Measurements from ENCODE around the gene LBX1.
A peak's percentile ranks its signal among the peaks of the same experiment; 100 is the strongest.

The LBX1 gene

DNA sequence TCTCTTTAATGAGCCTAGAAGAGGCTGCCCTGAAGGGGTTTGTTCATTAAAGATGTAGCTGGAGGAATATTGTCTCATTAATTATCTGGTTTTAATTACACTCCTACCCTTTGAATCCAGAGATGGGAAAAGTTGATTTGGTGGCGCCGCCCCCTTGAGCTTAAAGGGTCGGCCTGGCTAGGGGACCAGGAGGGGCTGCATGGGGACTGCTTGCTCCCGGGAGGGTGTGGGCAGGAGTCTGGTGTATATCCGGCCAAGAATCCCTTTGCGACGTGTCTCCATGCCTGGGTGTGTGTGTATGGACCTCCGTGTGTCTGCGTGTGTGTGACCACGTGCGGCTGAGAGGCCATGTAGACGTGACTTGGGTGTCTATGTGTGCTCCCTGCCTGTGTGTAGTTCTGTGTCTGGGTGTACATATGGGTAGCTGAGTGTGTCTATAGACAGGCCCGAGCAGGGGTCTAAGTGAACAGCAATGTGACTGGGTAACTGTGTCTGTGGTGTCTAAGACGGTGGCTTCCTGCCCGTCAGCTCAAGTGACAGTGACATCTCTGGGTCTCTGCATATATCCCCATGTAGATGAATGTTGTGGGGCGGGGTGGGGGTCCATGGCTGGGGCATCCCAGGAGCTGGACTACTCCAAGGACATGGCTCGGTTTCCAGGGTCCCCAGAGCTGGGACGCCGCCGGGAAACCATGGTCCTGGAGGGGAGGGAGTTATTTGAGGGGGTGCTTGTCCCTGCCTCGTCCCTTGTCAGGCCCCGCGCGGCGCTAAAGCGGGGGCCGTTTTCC, 10.7 kb downstream of the LBX1 start:
- no peak for TF ChIP-seq CTCF (IDR thresholded peaks at IDR 0.05; ENCODE audit: control insufficient read depth, insufficient read depth, low read depth, low read length, missing control alignments)
- no peak overlapping the region for H3K4me3 ChIP-seq (ENCODE audit: control insufficient read depth, low read depth, low read length)

DNA sequence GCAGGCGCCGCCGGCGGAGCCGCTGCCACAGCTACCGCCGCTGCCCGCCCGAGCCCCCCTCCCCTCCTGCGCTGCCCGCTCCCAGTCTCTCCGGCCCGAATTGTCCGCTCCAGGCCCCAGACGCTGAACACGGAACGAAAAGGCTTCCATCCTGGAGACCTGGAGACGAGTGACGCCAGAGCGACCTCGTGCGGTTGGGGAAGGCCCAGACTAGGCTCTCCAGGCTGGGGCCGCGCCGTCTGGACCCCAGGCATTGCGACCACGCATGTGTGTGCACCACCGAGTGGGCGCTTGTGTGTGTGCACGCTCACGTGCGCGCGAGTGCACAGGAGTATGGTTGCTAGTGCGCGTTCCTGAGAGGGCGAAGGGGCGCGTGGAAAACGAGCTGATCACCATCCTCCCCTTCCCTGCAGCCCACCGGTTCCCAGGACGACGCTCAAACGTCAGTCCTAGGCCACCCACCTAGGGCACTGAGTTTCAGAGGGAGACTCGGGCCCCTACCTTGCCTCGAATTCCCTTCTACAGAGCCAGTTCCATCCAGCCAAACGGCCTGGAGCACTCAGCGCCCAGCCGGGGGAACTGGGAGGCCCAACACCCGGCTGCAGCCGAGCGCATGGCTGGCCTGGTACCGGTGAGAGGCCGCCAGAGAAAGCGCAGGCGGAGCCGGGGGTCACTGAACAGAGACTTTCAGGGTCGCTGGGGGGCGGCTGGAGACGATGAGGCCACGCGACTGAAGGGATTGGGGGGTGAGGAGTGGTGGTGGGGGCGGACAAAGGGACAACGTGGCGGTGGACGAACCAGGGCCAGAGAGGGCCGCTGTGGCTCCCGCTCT, 11.6 kb downstream of the LBX1 start:
- no peak for DNase-seq (ENCODE audit: low read depth)
- no peak overlapping the region for H3K4me3 ChIP-seq (ENCODE audit: control insufficient read depth, low read depth, low read length)

More for the DNA sequence above, 10.7 kb downstream of the LBX1 start:
- no peak for DNase-seq (ENCODE audit: low read depth)

DNA sequence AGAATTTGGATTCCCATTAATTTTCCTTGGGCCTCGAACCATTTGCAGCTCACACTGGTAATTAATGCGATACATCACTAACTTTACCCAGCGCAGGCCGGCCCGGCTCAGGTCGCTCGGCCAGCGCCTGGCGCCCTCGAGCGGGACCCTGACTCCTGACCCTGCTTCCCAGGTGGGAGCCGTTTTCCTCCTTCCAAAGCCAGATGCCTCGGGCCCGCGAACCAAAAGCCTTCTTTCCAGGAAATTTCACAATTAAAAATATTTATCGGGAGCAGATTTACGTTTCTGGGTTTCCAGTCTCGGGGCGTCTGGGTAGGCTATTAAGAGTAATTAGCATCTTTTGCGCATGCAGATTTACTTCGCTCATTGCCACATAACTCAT, 12.2 kb downstream of the LBX1 start:
- no peak overlapping the region for H3K4me3 ChIP-seq (ENCODE audit: control insufficient read depth, low read depth, low read length)
- DNase-seq (ENCODE audit: low read depth), result no peak
- TF ChIP-seq CTCF (IDR thresholded peaks at IDR 0.05; ENCODE audit: control insufficient read depth, insufficient read depth, low read depth, low read length, missing control alignments), result no peak

More for the DNA sequence above, 11.6 kb downstream of the LBX1 start:
- peak; percentile 29 for TF ChIP-seq CTCF (IDR thresholded peaks at IDR 0.05; ENCODE audit: control insufficient read depth, insufficient read depth, low read depth, low read length, missing control alignments)

DNA sequence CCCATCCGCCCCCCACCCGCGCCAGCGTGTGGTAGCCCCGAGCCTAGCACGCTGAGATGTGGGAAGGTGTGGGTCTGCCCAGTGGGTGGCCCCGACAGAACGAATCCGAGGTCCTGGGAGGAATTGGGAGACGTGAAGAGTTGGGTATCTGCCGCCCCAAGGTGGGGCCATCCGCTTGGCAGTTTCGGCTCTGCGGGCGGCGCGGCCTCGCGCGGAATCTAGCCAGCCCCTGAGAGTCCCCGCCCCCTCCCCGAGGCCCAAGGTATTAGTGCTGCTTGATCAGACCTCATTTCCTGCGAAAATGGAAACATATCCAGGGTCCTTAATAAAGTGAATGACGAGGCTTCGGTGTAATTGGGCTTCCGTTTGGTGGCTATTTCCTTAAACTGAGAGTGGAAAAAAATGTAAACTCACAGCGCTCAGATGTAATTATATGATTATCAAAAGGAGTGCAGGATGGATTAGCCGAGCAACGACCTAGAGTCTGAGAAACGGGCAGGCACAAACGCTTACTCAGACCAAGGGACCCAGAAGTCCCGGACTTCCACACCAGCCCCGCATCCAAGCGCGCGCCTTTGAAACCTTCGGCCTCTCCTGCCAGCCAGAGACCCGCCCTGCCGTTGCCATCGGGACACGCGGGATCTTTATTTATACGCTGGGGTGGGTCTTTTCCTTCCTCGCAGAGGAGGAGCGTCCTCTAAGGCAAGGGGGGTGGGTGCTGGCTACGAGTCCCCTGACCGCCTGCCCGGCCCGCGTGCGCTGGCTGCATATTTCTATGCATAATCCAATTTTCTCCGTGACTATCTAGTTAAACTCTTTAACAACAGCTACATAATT, 12.8 kb downstream of the LBX1 start:
- no peak for TF ChIP-seq CTCF (IDR thresholded peaks at IDR 0.05; ENCODE audit: control insufficient read depth, insufficient read depth, low read depth, low read length, missing control alignments)
- H3K4me3 ChIP-seq (ENCODE audit: control insufficient read depth, low read depth, low read length), result no peak overlapping the region
- DNase-seq (ENCODE audit: low read depth), result no peak

DNA sequence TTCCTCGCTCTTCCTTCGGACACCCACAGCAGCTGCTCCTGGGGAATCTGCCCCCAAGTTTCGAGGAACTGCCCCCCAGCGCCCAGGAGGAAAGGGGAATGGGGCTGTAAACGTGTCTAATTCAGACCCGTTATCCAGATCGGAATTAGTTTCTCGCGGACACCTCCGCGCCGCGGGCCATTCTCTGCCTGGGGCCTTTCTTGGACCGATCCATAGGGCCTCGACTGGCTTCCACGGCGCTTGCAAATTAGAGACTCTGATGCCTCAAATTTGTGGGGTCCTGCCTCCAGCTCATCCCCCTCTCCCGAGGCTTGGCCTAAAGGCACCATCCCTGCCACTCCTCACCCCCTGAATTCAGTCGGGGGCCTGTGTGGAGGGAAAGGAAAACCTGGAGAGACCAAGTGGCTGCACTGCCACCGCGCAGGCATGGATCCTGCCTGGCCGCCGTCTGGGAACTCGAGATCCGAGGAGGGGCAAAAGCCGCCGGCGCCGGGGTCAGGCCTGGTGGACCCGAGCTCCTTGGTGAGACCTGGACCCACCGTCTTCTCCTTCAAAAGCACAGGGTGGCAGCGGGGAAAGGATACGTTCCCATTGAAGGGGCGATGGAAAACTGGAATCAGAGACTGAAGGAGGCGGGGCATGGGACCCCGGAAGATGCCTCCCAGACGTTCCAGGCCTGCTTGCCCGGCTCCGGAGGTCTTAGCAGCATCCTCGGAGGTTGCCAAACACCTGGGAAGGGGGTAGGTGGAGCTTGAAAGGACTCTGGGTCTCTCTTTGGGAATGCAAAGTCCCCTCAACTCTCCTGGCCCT, 13.7 kb downstream of the LBX1 start:
- no peak for DNase-seq (ENCODE audit: low read depth)
- no peak for TF ChIP-seq CTCF (IDR thresholded peaks at IDR 0.05; ENCODE audit: control insufficient read depth, insufficient read depth, low read depth, low read length, missing control alignments)
- no peak overlapping the region for H3K4me3 ChIP-seq (ENCODE audit: control insufficient read depth, low read depth, low read length)

Measured in AG09309 (cell line).